ENCODE measurements around the gene TADA2A.

Gene TADA2A

GRCh38 chr17:37365589-37365988 is 41.1 kb upstream of the TADA2A start:
- H3K9me3 ChIP-seq (ENCODE audit: insufficient read depth, low read length) = no peaks in the 10 kb centered on the region
- no peaks in the 10 kb centered on the region for H3K36me3 ChIP-seq (ENCODE audit: insufficient read depth, insufficient read length, low read length)
- no peak overlapping the region for H3K4me3 ChIP-seq (ENCODE audit: insufficient read length, low read depth)
- no peak overlapping the region for H3K9ac ChIP-seq (ENCODE audit: insufficient read length, low read depth)
- H3K27me3 ChIP-seq (ENCODE audit: insufficient read depth, insufficient read length) = no peaks in the 10 kb centered on the region
- TF ChIP-seq SUZ12 (IDR thresholded peaks at IDR 0.05; ENCODE audit: extremely low read depth, insufficient read depth, insufficient read length) (no peak), YY1 (IDR thresholded peaks at IDR 0.05; ENCODE audit: insufficient read depth, insufficient read length) (no peak), ZNF274 (IDR thresholded peaks at IDR 0.05; ENCODE audit: low read depth, low read length) (no peak)
- no peak for DNase-seq (ENCODE audit: low read depth, low spot score)
- no peaks in the 10 kb centered on the region for H3K4me1 ChIP-seq (ENCODE audit: insufficient read depth, insufficient read length)

- DNase-seq (ENCODE audit: low read depth, low spot score) = no peak
- H3K27me3 ChIP-seq (ENCODE audit: insufficient read depth, insufficient read length) = no peaks in the 10 kb centered on the region
- no peak for TF ChIP-seq SUZ12 (IDR thresholded peaks at IDR 0.05; ENCODE audit: extremely low read depth, insufficient read depth, insufficient read length)
- TF ChIP-seq YY1 (IDR thresholded peaks at IDR 0.05; ENCODE audit: insufficient read depth, insufficient read length) = no peak
- TF ChIP-seq ZNF274 (IDR thresholded peaks at IDR 0.05; ENCODE audit: low read depth, low read length) = no peak
- H3K9me3 ChIP-seq (ENCODE audit: insufficient read depth, low read length) = no peaks in the 10 kb centered on the region
- H3K36me3 ChIP-seq (ENCODE audit: insufficient read depth, insufficient read length, low read length) = no peaks in the 10 kb centered on the region
- no peaks in the 10 kb centered on the region for H3K4me1 ChIP-seq (ENCODE audit: insufficient read depth, insufficient read length)
- H3K9ac ChIP-seq (ENCODE audit: insufficient read length, low read depth) = no peak overlapping the region
- no peak overlapping the region for H3K4me3 ChIP-seq (ENCODE audit: insufficient read length, low read depth)
Measured at GRCh38 chr17:37368577-37368976, 38.1 kb upstream of the TADA2A start.

GRCh38 chr17:37373530-37374159 is 33.0 kb upstream of the TADA2A start:
- no peak overlapping the region for H3K4me3 ChIP-seq (ENCODE audit: insufficient read length, low read depth)
- no peaks in the 10 kb centered on the region for H3K9me3 ChIP-seq (ENCODE audit: insufficient read depth, low read length)
- no peaks in the 10 kb centered on the region for H3K27me3 ChIP-seq (ENCODE audit: insufficient read depth, insufficient read length)
- H3K4me1 ChIP-seq (ENCODE audit: insufficient read depth, insufficient read length) = no peaks in the 10 kb centered on the region
- no peaks in the 10 kb centered on the region for H3K36me3 ChIP-seq (ENCODE audit: insufficient read depth, insufficient read length, low read length)
- DNase-seq (ENCODE audit: low read depth, low spot score) = peak; percentile 62
- H3K9ac ChIP-seq (ENCODE audit: insufficient read length, low read depth) = no peak overlapping the region
- no peak for TF ChIP-seq YY1 (IDR thresholded peaks at IDR 0.05; ENCODE audit: insufficient read depth, insufficient read length)
- TF ChIP-seq SUZ12 (IDR thresholded peaks at IDR 0.05; ENCODE audit: extremely low read depth, insufficient read depth, insufficient read length) = no peak
- no peak for TF ChIP-seq ZNF274 (IDR thresholded peaks at IDR 0.05; ENCODE audit: low read depth, low read length)

- TF ChIP-seq YY1 (IDR thresholded peaks at IDR 0.05; ENCODE audit: insufficient read depth, insufficient read length) (no peak), SUZ12 (IDR thresholded peaks at IDR 0.05; ENCODE audit: extremely low read depth, insufficient read depth, insufficient read length) (no peak), ZNF274 (IDR thresholded peaks at IDR 0.05; ENCODE audit: low read depth, low read length) (no peak)
- Histone ChIP-seq H3K4me3 (ENCODE audit: insufficient read length, low read depth) (no peak within 1 kb of the TSS), H3K9me3 (ENCODE audit: insufficient read depth, low read length) (no peaks in the 10 kb centered on the region), H3K9ac (ENCODE audit: insufficient read length, low read depth) (no peak within 1 kb of the TSS), H3K4me1 (ENCODE audit: insufficient read depth, insufficient read length) (no peaks in the 10 kb centered on the region), H3K27me3 (ENCODE audit: insufficient read depth, insufficient read length) (no peaks in the 10 kb centered on the region), H3K36me3 (ENCODE audit: insufficient read depth, insufficient read length, low read length) (no peaks in the 10 kb centered on the region)
- no peak for DNase-seq (ENCODE audit: low read depth, low spot score)
Measured at GRCh38 chr17:37375706-37376105, 31.0 kb upstream of the TADA2A start, which contains the start of gene C17orf78. TSS of gene C17orf78 (plus strand) at chr17:37375985. CDS start at chr17:37376093, 108 bp downstream.

DNA sequence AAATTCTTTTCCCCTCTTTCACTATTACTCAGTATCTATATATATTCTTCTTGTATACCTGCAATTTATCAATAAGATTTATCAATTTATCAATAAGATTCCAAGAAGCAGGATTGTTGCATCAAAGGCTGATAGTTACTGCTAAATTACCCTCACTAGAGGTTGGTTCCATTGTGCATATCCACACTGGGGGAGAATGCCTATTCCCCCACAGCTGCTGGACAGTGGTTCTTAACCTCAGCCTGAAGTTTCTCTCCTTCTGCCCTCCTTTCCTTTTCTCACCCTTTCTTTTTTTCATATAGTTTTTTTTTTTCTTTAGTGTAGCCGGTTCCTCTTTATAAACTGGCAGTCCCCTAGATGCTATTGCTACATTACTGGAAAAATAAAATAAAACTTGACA is 24.6 kb upstream of the TADA2A start:
- no peak overlapping the region for H3K4me3 ChIP-seq (ENCODE audit: insufficient read length, low read depth)
- TF ChIP-seq YY1 (IDR thresholded peaks at IDR 0.05; ENCODE audit: insufficient read depth, insufficient read length) = no peak
- no peak for TF ChIP-seq SUZ12 (IDR thresholded peaks at IDR 0.05; ENCODE audit: extremely low read depth, insufficient read depth, insufficient read length)
- no peak for TF ChIP-seq ZNF274 (IDR thresholded peaks at IDR 0.05; ENCODE audit: low read depth, low read length)
- no peaks in the 10 kb centered on the region for H3K4me1 ChIP-seq (ENCODE audit: insufficient read depth, insufficient read length)
- H3K27me3 ChIP-seq (ENCODE audit: insufficient read depth, insufficient read length) = no peaks in the 10 kb centered on the region
- no peaks in the 10 kb centered on the region for H3K36me3 ChIP-seq (ENCODE audit: insufficient read depth, insufficient read length, low read length)
- no peak for DNase-seq (ENCODE audit: low read depth, low spot score)
- no peak overlapping the region for H3K9ac ChIP-seq (ENCODE audit: insufficient read length, low read depth)
- H3K9me3 ChIP-seq (ENCODE audit: insufficient read depth, low read length) = no peaks in the 10 kb centered on the region

DNA sequence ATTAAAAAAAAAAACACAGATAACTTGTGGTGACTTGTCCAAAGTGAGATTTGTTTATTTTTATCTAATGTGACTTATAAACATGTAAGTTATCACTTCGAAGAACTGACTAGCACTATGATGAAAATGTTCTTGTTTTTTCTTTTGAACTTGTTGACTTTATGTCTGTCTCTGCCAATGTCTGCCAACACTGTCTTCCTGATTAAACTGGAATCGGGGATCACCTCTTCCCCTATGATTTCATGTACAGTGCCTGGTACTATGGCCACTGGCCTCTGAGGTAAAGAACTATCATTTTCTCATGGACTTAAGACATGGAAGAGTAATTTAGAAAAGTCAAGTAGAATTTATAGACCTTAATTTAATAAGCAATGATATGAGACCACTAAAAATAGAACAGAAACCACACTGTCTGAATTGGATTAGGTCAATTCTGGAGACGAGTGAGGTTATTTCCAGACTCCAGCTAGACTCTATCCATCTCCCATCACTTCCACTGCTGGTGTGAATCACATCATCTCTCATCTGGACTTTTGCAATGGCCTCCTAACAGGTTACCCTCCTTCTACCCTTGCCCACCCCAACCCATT is 22.0 kb upstream of the TADA2A start:
- no peak for DNase-seq (ENCODE audit: low read depth, low spot score)
- Histone ChIP-seq H3K27me3 (ENCODE audit: insufficient read depth, insufficient read length) (no peaks in the 10 kb centered on the region), H3K4me3 (ENCODE audit: insufficient read length, low read depth) (no peak overlapping the region), H3K9ac (ENCODE audit: insufficient read length, low read depth) (no peak overlapping the region), H3K36me3 (ENCODE audit: insufficient read depth, insufficient read length, low read length) (no peaks in the 10 kb centered on the region), H3K9me3 (ENCODE audit: insufficient read depth, low read length) (no peaks in the 10 kb centered on the region), H3K4me1 (ENCODE audit: insufficient read depth, insufficient read length) (no peaks in the 10 kb centered on the region)
- no peak for TF ChIP-seq SUZ12 (IDR thresholded peaks at IDR 0.05; ENCODE audit: extremely low read depth, insufficient read depth, insufficient read length)
- no peak for TF ChIP-seq YY1 (IDR thresholded peaks at IDR 0.05; ENCODE audit: insufficient read depth, insufficient read length)
- TF ChIP-seq ZNF274 (IDR thresholded peaks at IDR 0.05; ENCODE audit: low read depth, low read length) = no peak

GRCh38 chr17:37385474-37385990 is 21.2 kb upstream of the TADA2A start:
- TF ChIP-seq YY1 (IDR thresholded peaks at IDR 0.05; ENCODE audit: insufficient read depth, insufficient read length) = no peak
- no peak for TF ChIP-seq ZNF274 (IDR thresholded peaks at IDR 0.05; ENCODE audit: low read depth, low read length)
- TF ChIP-seq SUZ12 (IDR thresholded peaks at IDR 0.05; ENCODE audit: extremely low read depth, insufficient read depth, insufficient read length) = no peak

More at GRCh38 chr17:37385474-37385990, 21.2 kb upstream of the TADA2A start:
- no peaks in the 10 kb centered on the region for H3K27me3 ChIP-seq (ENCODE audit: insufficient read depth, insufficient read length)
- DNase-seq (ENCODE audit: low read depth, low spot score) = no peak
- H3K36me3 ChIP-seq (ENCODE audit: insufficient read depth, insufficient read length, low read length) = no peaks in the 10 kb centered on the region
- no peaks in the 10 kb centered on the region for H3K4me1 ChIP-seq (ENCODE audit: insufficient read depth, insufficient read length)
- H3K4me3 ChIP-seq (ENCODE audit: insufficient read length, low read depth) = no peak overlapping the region
- H3K9me3 ChIP-seq (ENCODE audit: insufficient read depth, low read length) = no peaks in the 10 kb centered on the region
- no peak overlapping the region for H3K9ac ChIP-seq (ENCODE audit: insufficient read length, low read depth)

All from NT2/D1 (cell line).